HepG2 (cell line): ENCODE measurements around the gene FAM162A.

Experiments used
- POLR2AphosphoS2 ChIP-seq: IDR thresholded peaks from 2 replicates; pipeline ENCODE4 v1.6.1; 2011; ENCODE audit warnings: low read depth, low read length, improper control_type of control experiment
- TF ChIP-seq, protein P1 (sequence below): sonication (generic); formaldehyde crosslinking; conservative IDR thresholded peaks from 2 replicates; pipeline ENCODE4 v1.4.0; 2020; ENCODE audit warnings: mild to moderate bottlenecking, missing genetic modification reagents, moderate library complexity

DNA sequence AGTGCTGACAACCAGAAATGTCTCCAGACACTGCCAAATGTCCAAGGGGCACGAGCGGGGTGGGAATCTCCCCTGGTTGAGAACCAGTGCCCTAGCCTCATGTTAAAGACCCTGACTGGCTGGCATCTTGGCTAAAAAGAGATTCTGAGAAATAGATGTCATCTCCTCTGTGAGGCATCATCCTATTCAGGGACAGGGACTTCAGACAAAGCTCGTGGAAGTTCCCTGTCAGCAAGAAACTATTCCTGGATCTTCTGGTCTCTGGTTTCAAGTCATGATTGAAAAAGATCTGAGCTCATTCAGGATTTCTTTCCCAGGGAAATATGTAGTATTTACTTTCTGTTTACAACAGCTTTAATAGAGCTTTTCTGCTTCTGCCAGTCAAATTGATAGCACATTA, 21.0 kb downstream of the FAM162A start:
- TF ChIP-seq POLR2AphosphoS2, result no peak
- TF ChIP-seq, protein P1, sequence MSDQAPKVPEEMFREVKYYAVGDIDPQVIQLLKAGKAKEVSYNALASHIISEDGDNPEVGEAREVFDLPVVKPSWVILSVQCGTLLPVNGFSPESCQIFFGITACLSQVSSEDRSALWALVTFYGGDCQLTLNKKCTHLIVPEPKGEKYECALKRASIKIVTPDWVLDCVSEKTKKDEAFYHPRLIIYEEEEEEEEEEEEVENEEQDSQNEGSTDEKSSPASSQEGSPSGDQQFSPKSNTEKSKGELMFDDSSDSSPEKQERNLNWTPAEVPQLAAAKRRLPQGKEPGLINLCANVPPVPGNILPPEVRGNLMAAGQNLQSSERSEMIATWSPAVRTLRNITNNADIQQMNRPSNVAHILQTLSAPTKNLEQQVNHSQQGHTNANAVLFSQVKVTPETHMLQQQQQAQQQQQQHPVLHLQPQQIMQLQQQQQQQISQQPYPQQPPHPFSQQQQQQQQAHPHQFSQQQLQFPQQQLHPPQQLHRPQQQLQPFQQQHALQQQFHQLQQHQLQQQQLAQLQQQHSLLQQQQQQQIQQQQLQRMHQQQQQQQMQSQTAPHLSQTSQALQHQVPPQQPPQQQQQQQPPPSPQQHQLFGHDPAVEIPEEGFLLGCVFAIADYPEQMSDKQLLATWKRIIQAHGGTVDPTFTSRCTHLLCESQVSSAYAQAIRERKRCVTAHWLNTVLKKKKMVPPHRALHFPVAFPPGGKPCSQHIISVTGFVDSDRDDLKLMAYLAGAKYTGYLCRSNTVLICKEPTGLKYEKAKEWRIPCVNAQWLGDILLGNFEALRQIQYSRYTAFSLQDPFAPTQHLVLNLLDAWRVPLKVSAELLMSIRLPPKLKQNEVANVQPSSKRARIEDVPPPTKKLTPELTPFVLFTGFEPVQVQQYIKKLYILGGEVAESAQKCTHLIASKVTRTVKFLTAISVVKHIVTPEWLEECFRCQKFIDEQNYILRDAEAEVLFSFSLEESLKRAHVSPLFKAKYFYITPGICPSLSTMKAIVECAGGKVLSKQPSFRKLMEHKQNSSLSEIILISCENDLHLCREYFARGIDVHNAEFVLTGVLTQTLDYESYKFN (CRISPR knock-in tag), result no peak
